Dedifferentiated amniotic fluid mesenchymal stem cell (primary cell): ENCODE measurements around the gene NXPH1.
"Not testable (repeated sequence)": the region's sequence is repeated elsewhere in the genome, so short reads cannot be mapped to it uniquely, and the experiment has no call there.

Source experiments
- DNase-seq: peaks from one replicate; pipeline ENCODE4 v3.0.0-alpha.2; 2016; ENCODE audit errors: extremely low spot score

NXPH1 gene

DNA sequence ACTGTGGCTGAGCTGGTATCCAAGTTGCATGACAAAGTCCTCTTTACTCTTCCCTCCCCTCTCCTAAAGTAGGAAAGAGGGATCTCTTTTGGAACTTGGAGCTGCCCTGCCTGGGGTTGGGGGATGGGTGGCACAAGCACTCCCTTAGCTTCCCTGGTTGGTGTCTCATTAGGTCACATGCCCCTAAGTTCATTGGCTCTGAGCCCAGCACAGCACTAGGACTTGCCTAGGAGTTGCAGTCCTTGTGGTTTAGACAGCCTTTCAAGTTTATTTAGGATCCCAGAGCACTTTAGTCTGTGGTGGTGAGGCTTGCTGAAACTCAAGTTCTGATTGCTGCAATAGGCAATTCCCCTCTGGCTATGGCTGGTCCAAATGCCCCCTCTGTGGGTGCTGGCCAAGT is 281.4 kb downstream of the NXPH1 start:
- no peak for DNase-seq

- no peak for DNase-seq
These were observed 285.7 kb downstream of the NXPH1 start for GRCh38 chr7:8719102-8719501.

DNA sequence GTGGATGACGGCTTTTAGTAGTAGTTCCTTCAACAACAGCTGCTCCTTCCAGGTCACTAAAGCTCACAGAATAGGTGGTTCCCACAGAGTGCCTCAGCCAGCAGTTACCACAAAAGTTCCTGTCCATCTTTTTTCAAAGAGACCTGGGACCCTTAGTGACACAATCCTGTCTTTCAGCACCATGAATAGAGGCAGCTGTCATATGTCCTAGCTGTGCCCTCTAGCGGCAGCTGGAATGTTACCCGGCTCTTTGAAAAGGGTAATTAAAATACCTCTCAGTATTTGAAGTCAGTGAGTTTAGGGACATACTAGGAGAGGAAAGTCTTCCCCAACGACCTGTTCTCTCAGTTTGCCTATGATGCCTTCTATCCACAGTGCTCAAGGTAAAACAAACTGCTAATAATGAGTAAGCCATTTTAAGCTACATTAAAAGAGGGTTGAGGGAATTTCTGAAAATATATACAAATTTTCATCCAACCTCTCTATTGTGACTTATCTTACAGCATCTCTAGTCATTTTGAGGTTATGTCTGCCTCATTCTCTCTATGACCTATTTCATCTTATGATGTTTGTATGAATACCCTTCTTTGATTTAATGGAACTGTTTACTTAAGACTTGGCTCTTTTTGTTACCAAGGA is 290.8 kb downstream of the NXPH1 start:
- DNase-seq, result no peak

GRCh38 chr7:8731756-8732155 is 298.3 kb downstream of the NXPH1 start:
- not testable (repeated sequence) for DNase-seq

GRCh38 chr7:8739837-8740236 is 306.4 kb downstream of the NXPH1 start:
- DNase-seq, result no peak

GRCh38 chr7:8742837-8743236 is 309.4 kb downstream of the NXPH1 start:
- no peak for DNase-seq

DNA sequence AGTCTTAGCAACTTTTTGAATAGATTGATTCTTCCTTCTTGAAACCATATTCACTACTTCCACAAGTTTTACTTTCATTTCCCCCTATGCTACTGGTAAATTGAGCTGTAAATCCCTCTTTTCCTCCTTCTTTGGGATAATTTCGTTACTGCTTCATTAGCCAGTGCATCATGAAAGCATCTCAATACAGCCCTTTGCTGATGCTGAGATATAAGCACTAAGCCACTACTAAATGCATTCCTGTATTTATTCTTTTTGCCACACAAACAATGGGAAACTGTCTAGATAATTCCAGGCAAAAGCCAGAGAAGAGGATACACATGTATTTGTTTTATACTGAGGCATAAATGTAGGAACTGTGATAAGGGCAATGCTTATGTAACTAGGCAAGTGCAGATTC is 313.9 kb downstream of the NXPH1 start:
- DNase-seq, result no peak

GRCh38 chr7:8751557-8752231 is 318.3 kb downstream of the NXPH1 start:
- DNase-seq, result no peak

- DNase-seq, result no peak
These were observed 319.9 kb downstream of the NXPH1 start for GRCh38 chr7:8753355-8753754.

DNA sequence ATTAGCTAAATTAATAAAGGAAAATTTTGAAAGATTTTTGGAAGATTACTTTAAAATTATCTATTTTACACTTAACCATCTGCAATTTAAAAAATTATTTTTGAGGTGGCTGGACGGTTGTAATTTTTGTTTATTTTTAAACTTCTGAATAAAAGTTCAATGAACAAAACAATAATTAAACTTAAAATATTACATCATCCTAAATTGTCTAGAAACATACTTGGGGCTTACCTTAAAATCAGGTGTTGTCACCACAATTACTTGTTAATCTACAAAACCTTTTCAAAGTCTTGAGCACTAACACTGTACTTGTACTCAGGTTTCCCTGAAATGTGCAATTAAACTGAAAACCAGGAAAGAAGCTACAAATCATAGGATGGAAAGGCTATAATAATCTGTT is 328.3 kb downstream of the NXPH1 start:
- DNase-seq, result no peak

- DNase-seq, result no peak
These were observed 329.4 kb downstream of the NXPH1 start for GRCh38 chr7:8762803-8763202.

DNA sequence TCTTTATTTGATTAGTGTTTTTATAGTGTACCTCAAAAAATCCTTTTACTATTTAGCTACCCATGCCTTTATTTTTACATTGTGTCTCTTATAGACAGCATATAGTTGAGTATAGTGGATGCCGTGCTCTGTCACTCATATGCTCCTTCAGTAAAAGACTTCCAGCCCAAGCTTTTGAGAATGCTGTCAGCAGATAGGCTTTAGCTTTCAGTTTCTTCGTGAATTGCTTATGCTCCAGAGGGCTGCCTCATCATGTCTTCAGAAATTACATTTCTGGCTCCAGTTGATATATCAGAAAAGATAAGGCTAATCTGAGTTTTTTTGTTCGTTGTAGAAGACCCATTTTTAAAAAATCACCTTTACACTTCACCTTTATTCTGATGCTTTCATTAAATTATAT is 332.0 kb downstream of the NXPH1 start:
- no peak for DNase-seq

GRCh38 chr7:8773518-8773917 is 340.1 kb downstream of the NXPH1 start:
- no peak for DNase-seq

- DNase-seq, result no peak
These were observed 345.1 kb downstream of the NXPH1 start for GRCh38 chr7:8778459-8778858.

- no peak for DNase-seq
These were observed 347.8 kb downstream of the NXPH1 start for GRCh38 chr7:8781166-8781565.

DNA sequence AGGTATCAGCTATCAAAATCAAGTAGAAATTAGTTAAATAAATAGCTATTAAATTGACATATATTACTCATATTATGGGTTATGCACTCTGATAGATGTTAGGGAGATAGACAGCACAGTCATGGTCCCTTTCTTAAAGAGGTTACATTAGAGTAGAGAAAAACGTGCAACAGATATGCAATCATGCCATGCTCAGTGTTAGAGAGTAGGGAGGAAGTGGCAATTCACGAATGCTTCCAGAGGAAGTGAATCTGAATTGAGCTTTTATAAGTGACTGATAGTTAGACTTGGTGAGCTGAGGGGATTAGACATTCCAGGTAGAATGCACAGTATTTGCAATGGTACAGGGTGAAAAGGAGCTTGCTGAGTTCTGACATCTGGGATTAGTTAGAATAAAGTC is 349.8 kb downstream of the NXPH1 start:
- no peak for DNase-seq

DNA sequence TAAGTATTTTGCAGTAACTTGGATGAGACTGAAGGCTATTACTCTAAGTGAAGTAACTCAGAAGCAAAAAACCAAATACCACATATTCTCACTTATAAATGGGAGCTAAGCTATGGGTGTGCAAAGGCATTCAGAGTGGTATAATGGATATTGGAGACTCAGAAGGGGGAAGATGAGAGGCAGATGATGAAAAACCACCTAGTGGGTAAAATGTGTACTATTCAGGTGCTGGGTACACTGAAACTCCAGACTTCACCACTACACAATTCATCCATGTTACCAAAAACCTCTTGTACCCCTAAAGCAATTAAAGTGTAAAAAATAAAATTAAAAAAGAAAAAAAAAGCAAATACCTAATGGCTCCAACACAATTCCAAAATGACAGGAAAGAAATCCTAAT is 351.7 kb downstream of the NXPH1 start:
- no peak for DNase-seq

- no peak for DNase-seq
These were observed 367.6 kb downstream of the NXPH1 start for GRCh38 chr7:8800986-8801385.
